WTC11 (cell line): ENCODE results near the gene ARHGAP22. TPM values are rescaled to one million over a fixed set of nuclear protein-coding genes. Genes with fewer than 3 reads are reported as not detected.

Source experiments
- ATAC-seq: fragments of 200-7000 bp; cut with Tn5 transposase; 2 replicates; pipeline ENCODE4 v1.10.0; 2021; ENCODE audit warnings: mild to moderate bottlenecking, moderate library complexity
- CTCF ChIA-PET: fragments of 300-600 bp; sonication (Branson Sonifier 250); formaldehyde crosslinking; loops from one replicate; lab custom pipeline; 2021; ENCODE audit warnings: antibody characterized with exemption; lab: Charles Lee
- POLR2A ChIA-PET: fragments of 350-600 bp; sonication (Branson Sonifier 250); formaldehyde crosslinking; loops from one replicate; lab custom pipeline; 2021; ENCODE audit warnings: antibody characterized with exemption; lab: Charles Lee
- DNase-seq: peaks from one replicate; pipeline ENCODE4 v3.0.0; 2021; ENCODE audit warnings: low spot score
- H3K27ac Mint-ChIP-seq: 2 replicates; pipeline ENCODE4 v1.8.0; 2021; ENCODE audit warnings: mixed read lengths
- H3K27me3 Mint-ChIP-seq: 2 replicates; pipeline ENCODE4 v1.8.0; 2021; ENCODE audit warnings: low read depth, mild to moderate bottlenecking, moderate library complexity, mixed read lengths
- H3K36me3 Mint-ChIP-seq: 2 replicates; pipeline ENCODE4 v1.8.0; 2021; ENCODE audit warnings: mixed read lengths
- H3K4me1 Mint-ChIP-seq: 2 replicates; pipeline ENCODE4 v1.8.0; 2022; ENCODE audit warnings: mixed read lengths
- H3K4me3 Mint-ChIP-seq: 2 replicates; pipeline ENCODE4 v1.8.0; 2021; ENCODE audit warnings: mild to moderate bottlenecking, moderate library complexity, mixed read lengths
- H3K9me3 Mint-ChIP-seq: 2 replicates; pipeline ENCODE4 v1.8.0; 2021; ENCODE audit warnings: mixed read lengths
- ATF3 ChIP-seq: sonication (generic); formaldehyde crosslinking; conservative IDR thresholded peaks from 2 replicates; pipeline ENCODE4 v1.8.1; 2022; ENCODE audit warnings: mild to moderate bottlenecking, missing genetic modification reagents
- CBFB ChIP-seq: sonication (generic); formaldehyde crosslinking; IDR thresholded peaks from 2 replicates; pipeline ENCODE4 v1.8.1; 2022; ENCODE audit warnings: mild to moderate bottlenecking, low read depth, missing genetic modification reagents
- ELF4 ChIP-seq: sonication (generic); formaldehyde crosslinking; IDR thresholded peaks from 2 replicates; pipeline ENCODE4 v1.8.1; 2022; ENCODE audit warnings: low read depth, mild to moderate bottlenecking, moderate library complexity, missing genetic modification reagents
- EMX1 ChIP-seq: fragments of 250-450 bp; sonication (Bioruptor Pico); IDR thresholded peaks from 2 replicates; pipeline ENCODE4 v1.8.0; 2021; ENCODE audit warnings: mild to moderate bottlenecking
- FOXK1 ChIP-seq: sonication (generic); formaldehyde crosslinking; IDR thresholded peaks from 2 replicates; pipeline ENCODE4 v1.8.0; 2022; ENCODE audit warnings: mild to moderate bottlenecking, moderate library complexity, missing genetic modification reagents
- GTF2I ChIP-seq: fragments of 250-450 bp; sonication (Bioruptor Pico); conservative IDR thresholded peaks from 2 replicates; pipeline ENCODE4 v1.4.0; 2021; ENCODE audit warnings: mild to moderate bottlenecking
- HMGXB4 ChIP-seq: sonication (generic); formaldehyde crosslinking; IDR thresholded peaks from 2 replicates; pipeline ENCODE4 v1.8.1; 2023; ENCODE audit warnings: mild to moderate bottlenecking, moderate library complexity, missing genetic modification reagents
- IRF1 ChIP-seq: sonication (generic); formaldehyde crosslinking; IDR thresholded peaks from 2 replicates; pipeline ENCODE4 v1.8.0; 2023; ENCODE audit warnings: missing genetic modification reagents
- IRF2 ChIP-seq: sonication (generic); formaldehyde crosslinking; IDR thresholded peaks from 2 replicates; pipeline ENCODE4 v1.8.0; 2022; ENCODE audit warnings: low read depth, missing genetic modification reagents, borderline replicate concordance
- MLX ChIP-seq: sonication (generic); formaldehyde crosslinking; IDR thresholded peaks from 2 replicates; pipeline ENCODE4 v1.8.1; 2023; ENCODE audit warnings: mild to moderate bottlenecking, missing genetic modification reagents, moderate library complexity
- MXD4 ChIP-seq: fragments of 250-450 bp; sonication (Bioruptor Pico); IDR thresholded peaks from 2 replicates; pipeline ENCODE4 v1.8.0; 2021; ENCODE audit warnings: mild to moderate bottlenecking, moderate library complexity, borderline replicate concordance
- NFE2L1 ChIP-seq: sonication (generic); formaldehyde crosslinking; IDR thresholded peaks from 2 replicates; pipeline ENCODE4 v1.8.1; 2023; ENCODE audit warnings: missing genetic modification reagents
- SMAD4 ChIP-seq: sonication (generic); formaldehyde crosslinking; IDR thresholded peaks from 2 replicates; pipeline ENCODE4 v1.8.0; 2022; ENCODE audit warnings: mild to moderate bottlenecking, missing genetic modification reagents
- SP1 ChIP-seq: sonication (generic); formaldehyde crosslinking; conservative IDR thresholded peaks from 2 replicates; pipeline ENCODE4 v1.8.1; 2022; ENCODE audit warnings: missing genetic modification reagents
- TEAD1 ChIP-seq: sonication (generic); formaldehyde crosslinking; IDR thresholded peaks from 2 replicates; pipeline ENCODE4 v1.8.0; 2022; ENCODE audit warnings: mild to moderate bottlenecking, missing genetic modification reagents
- ZBTB21 ChIP-seq: sonication (generic); formaldehyde crosslinking; IDR thresholded peaks from 2 replicates; pipeline ENCODE4 v1.8.1; 2023; ENCODE audit warnings: mild to moderate bottlenecking, missing genetic modification reagents, borderline replicate concordance
- ZNF219 ChIP-seq: sonication (generic); formaldehyde crosslinking; IDR thresholded peaks from 2 replicates; pipeline ENCODE4 v1.8.0; 2023; ENCODE audit warnings: missing genetic modification reagents, mild to moderate bottlenecking, borderline replicate concordance
- ZNF232 ChIP-seq: sonication (generic); formaldehyde crosslinking; IDR thresholded peaks from 2 replicates; pipeline ENCODE4 v1.8.0; 2022; ENCODE audit warnings: mild to moderate bottlenecking, missing genetic modification reagents
- ZNF425 ChIP-seq: fragments of 250-450 bp; sonication (Bioruptor Pico); conservative IDR thresholded peaks from 2 replicates; pipeline ENCODE4 v1.9.0; 2021; ENCODE audit warnings: mild to moderate bottlenecking
- ZNF512 ChIP-seq: sonication (generic); formaldehyde crosslinking; IDR thresholded peaks from 2 replicates; pipeline ENCODE4 v1.8.1; 2022; ENCODE audit warnings: missing genetic modification reagents, borderline replicate concordance
- total RNA-seq: library from RNA; stranded (reverse); gene quantifications from 3 replicates; pipeline ENCODE4 v1.2.3, GENCODE V29; 2021

The ARHGAP22 gene
- total RNA-seq, 1 experiment from 2014 or later = 8.6 TPM

GRCh38 chr10:48501787-48502771 lies 102.8 kb downstream of the ARHGAP22 start:
- Mint-ChIP-seq H3K36me3 (no peaks in the 10 kb centered on the region), H3K9me3 (no peaks in the 10 kb centered on the region), H3K4me3 (no peak overlapping the region), H3K27me3 (no peaks in the 10 kb centered on the region), H3K27ac (no peak overlapping the region), H3K4me1 (peaks cover 18% of the 10 kb centered on the region)
- ATAC-seq (no peak), DNase-seq (no peak)
- ChIA-PET POLR2A (no interaction called here), CTCF (interaction anchor here (0.9 to 1.5 kb wide), 7 partner anchors 9 to 138 kb away, joined by 3 to 6 read pairs (median 4); no protein-coding TSS in a partner anchor)
- no peak for TF ChIP-seq IRF1 (CRISPR knock-in tag)
- no peak for TF ChIP-seq GTF2I (CRISPR knock-in tag)
- TF ChIP-seq ZNF425 (CRISPR knock-in tag) = no peak
- no peak for TF ChIP-seq SP1 (CRISPR knock-in tag)
- no peak for TF ChIP-seq MXD4 (CRISPR knock-in tag)
- no peak for TF ChIP-seq CBFB (CRISPR knock-in tag)
- no peak for TF ChIP-seq ZNF232 (CRISPR knock-in tag)
- TF ChIP-seq ATF3 = no peak
- no peak for TF ChIP-seq EMX1 (CRISPR knock-in tag)
- no peak for TF ChIP-seq ELF4 (CRISPR knock-in tag)
- TF ChIP-seq IRF2 (CRISPR knock-in tag) = no peak
- TF ChIP-seq FOXK1 = no peak
- TF ChIP-seq ZBTB21 (CRISPR knock-in tag) = no peak
- TF ChIP-seq ZNF219 (CRISPR knock-in tag) = no peak
- no peak for TF ChIP-seq TEAD1 (CRISPR knock-in tag)
- no peak for TF ChIP-seq HMGXB4
- TF ChIP-seq MLX (CRISPR knock-in tag) = no peak
- no peak for TF ChIP-seq NFE2L1 (CRISPR knock-in tag)
- no peak for TF ChIP-seq ZNF512 (CRISPR knock-in tag)
- TF ChIP-seq SMAD4 = no peak
